Upper lobe of right lung (tissue), 1 donor: ENCODE measurements around the gene LBP. TPM values are rescaled to one million over a fixed set of nuclear protein-coding genes. Genes with fewer than 3 reads are reported as not detected.
A peak's percentile ranks its signal among the peaks of the same experiment; 100 is the strongest.

Source experiments
- ATAC-seq: fragments of 200-7000 bp; cut with Tn5 transposase; one replicate; pipeline ENCODE4 v1.9.1; 2020; ENCODE audit warnings: mild to moderate bottlenecking, moderate library complexity
- DNase-seq: peaks from one replicate; pipeline ENCODE4 v3.0.0-alpha.2; 2020
- H3K27ac ChIP-seq: fragments of 200-600 bp; one replicate; pipeline ENCODE4 v1.8.0; 2022
- H3K27me3 ChIP-seq: fragments of 200-600 bp; one replicate; pipeline ENCODE4 v1.8.0; 2022; ENCODE audit warnings: mild to moderate bottlenecking
- H3K36me3 ChIP-seq: fragments of 200-600 bp; one replicate; pipeline ENCODE4 v1.8.0; 2022
- H3K4me1 ChIP-seq: fragments of 200-600 bp; one replicate; pipeline ENCODE4 v1.8.0; 2022
- H3K4me3 ChIP-seq: fragments of 200-600 bp; one replicate; pipeline ENCODE4 v1.8.0; 2022; ENCODE audit warnings: mild to moderate bottlenecking
- H3K9me3 ChIP-seq: fragments of 200-600 bp; one replicate; pipeline ENCODE4 v1.8.0; 2022
- intact Hi-C: fragments of 100-400 bp; cut with DNase I; formaldehyde crosslinking; loops from one replicate; pipeline ENCODE4 v1.11.0; 2022
- total RNA-seq: library from RNA; stranded (reverse); fragmentation: NEBNext Ultra II Directional; extraction: Animal tissue kit (Norgen Biotek cat#: 25700); gene quantifications from one replicate; pipeline ENCODE4 v1.2.1, GENCODE V29; 2021
- TF ChIP-seq, protein P1 (sequence below): fragments of 200-600 bp; IDR thresholded peaks from one replicate; pipeline ENCODE4 v1.8.0; 2022; ENCODE audit warnings: antibody characterized with exemption
- donor health status: DM: no; HTN: yes; CAD: no; lungs with severe emphysema.

The LBP gene
- total RNA-seq, 1 donor from 2014 or later: 0.26 TPM

DNA sequence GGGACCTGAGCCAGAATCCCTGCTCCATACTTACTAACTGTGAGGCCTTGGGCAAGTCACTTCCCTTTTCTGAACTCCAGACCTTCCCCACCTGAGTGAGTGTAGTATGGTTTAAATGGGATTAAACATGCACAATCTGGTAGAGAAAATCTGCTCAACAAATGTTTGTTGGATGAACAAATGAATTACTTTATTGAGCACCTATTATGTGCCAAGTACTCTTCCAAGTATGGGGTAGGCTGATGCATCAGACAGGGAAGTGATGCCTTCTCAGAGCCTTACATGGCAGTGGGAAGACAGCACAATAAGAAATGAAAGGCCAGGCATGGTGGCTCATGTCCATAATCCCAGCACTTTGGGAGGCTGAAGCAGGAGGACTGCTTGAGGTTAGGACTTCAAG, 15.0 kb upstream of the LBP start:
- H3K27me3 ChIP-seq: no peaks in the 10 kb centered on the region
- no peaks in the 10 kb centered on the region for H3K9me3 ChIP-seq
- ATAC-seq (no peak), DNase-seq (no peak)
- TF ChIP-seq, protein P1, sequence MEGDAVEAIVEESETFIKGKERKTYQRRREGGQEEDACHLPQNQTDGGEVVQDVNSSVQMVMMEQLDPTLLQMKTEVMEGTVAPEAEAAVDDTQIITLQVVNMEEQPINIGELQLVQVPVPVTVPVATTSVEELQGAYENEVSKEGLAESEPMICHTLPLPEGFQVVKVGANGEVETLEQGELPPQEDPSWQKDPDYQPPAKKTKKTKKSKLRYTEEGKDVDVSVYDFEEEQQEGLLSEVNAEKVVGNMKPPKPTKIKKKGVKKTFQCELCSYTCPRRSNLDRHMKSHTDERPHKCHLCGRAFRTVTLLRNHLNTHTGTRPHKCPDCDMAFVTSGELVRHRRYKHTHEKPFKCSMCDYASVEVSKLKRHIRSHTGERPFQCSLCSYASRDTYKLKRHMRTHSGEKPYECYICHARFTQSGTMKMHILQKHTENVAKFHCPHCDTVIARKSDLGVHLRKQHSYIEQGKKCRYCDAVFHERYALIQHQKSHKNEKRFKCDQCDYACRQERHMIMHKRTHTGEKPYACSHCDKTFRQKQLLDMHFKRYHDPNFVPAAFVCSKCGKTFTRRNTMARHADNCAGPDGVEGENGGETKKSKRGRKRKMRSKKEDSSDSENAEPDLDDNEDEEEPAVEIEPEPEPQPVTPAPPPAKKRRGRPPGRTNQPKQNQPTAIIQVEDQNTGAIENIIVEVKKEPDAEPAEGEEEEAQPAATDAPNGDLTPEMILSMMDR: no peak
- intact Hi-C loops: no loop called here
- H3K4me1 ChIP-seq: no peaks in the 10 kb centered on the region
- H3K4me3 ChIP-seq: no peak overlapping the region
- H3K27ac ChIP-seq: no peak overlapping the region
- H3K36me3 ChIP-seq: no peaks in the 10 kb centered on the region

DNA sequence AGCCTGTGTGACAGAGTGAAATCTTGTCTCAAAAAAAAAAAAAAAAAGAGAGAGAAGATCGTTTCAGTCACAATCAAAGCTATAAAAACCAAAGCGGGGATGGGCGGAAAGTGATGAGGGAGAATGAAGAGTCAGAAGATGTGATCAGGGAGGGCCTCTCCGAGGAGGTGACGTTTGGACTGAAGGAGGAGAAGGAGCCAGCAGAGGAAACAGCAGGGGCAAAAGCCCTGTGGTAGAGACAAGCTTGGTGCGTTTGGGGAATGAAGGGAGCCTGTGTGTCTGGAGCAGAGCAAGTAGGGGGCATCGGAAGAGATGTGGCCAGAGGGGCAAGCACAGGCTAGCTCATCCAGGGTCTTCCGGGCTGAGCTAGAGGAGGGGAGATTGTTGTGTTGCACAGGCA, 14.5 kb upstream of the LBP start:
- intact Hi-C loops: no loop called here
- TF ChIP-seq, protein P1: no peak
- no peaks in the 10 kb centered on the region for H3K36me3 ChIP-seq
- no peak for ATAC-seq
- no peak overlapping the region for H3K4me3 ChIP-seq
- H3K27me3 ChIP-seq: no peaks in the 10 kb centered on the region
- H3K4me1 ChIP-seq: no peaks in the 10 kb centered on the region
- no peak for DNase-seq
- no peak overlapping the region for H3K27ac ChIP-seq
- no peaks in the 10 kb centered on the region for H3K9me3 ChIP-seq

DNA sequence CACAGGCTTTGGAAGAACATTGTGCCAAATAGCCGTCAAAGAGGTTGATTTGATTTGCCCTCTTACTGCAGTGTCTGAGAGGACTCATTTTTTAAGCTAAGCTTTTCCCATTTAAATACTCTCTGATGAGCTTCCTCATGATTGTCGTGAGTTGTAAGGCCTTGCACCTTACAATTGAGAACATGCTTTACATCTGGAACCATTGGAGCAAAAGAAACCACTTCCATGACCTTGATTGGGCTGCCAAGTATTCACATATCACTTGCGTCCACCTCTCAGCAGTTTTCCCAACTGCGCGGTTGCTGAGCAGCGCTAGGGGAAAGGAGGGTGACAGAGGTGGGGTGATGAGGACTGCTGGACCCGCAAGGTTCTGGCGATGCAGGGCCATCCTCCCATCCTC, 12.3 kb upstream of the LBP start:
- ATAC-seq (no peak), DNase-seq (no peak)
- Histone ChIP-seq H3K27me3 (no peaks in the 10 kb centered on the region), H3K36me3 (no peaks in the 10 kb centered on the region), H3K4me3 (no peak overlapping the region), H3K9me3 (no peaks in the 10 kb centered on the region), H3K4me1 (no peaks in the 10 kb centered on the region), H3K27ac (no peak overlapping the region)
- intact Hi-C loops: no loop called here
- TF ChIP-seq, protein P1: no peak

DNA sequence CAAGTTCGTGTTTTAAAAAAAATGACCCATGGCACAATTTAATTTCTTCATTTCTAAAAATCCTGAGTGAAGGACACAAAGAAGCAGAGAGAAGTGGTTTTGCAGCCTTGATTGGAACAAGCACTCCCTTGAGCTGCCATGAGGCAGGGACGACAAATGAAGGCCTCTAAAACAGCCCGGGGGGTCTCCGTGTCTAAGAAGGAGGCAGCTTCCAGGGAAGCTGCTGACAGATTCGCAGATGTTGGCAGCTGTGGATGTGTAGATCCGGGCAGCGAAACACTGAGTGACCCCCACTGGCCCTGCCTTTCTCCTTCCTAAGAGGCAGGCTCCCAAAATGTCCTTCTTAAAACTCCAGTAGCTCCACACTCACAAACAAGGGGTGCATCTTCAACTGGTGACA, 9.6 kb upstream of the LBP start:
- ATAC-seq (no peak), DNase-seq (no peak)
- no peak overlapping the region for H3K27ac ChIP-seq
- no peaks in the 10 kb centered on the region for H3K27me3 ChIP-seq
- intact Hi-C loops: no loop called here
- no peaks in the 10 kb centered on the region for H3K36me3 ChIP-seq
- no peaks in the 10 kb centered on the region for H3K4me1 ChIP-seq
- H3K4me3 ChIP-seq: no peak overlapping the region
- H3K9me3 ChIP-seq: no peaks in the 10 kb centered on the region
- TF ChIP-seq, protein P1: no peak

DNA sequence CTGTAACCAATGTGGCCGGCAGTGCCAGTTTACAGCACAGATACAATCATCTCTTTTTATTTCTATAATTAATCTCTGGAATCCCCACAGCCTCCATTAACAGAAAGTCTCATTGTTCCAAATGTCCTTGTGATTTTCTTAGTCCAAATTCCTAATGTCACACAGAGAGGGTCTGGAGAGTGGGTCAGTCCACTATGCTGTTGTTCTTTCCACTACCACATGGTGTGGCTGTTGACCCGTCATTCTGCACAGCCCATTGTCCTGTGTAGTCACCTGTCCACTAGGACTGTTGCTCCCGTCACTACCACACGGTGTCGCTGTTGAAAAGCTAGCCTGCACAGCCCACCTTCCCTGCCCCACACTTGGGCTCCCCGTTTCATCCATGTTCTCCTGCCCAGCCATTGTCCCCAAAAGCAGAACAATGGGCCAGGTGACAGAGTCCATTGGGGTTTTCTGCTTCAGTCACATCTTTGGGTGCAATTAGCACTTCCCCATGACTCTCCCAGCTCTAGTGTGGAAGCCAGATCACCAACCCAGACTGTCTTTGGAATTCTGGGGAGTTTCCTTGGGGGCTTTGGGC, 8.6 kb upstream of the LBP start:
- TF ChIP-seq, protein P1: peak; percentile 30
- no peak overlapping the region for H3K4me3 ChIP-seq
- H3K27ac ChIP-seq: no peak overlapping the region
- no peaks in the 10 kb centered on the region for H3K36me3 ChIP-seq
- no peaks in the 10 kb centered on the region for H3K9me3 ChIP-seq
- intact Hi-C loops: no loop called here
- no peaks in the 10 kb centered on the region for H3K4me1 ChIP-seq
- DNase-seq (no peak), ATAC-seq (peak; percentile 66)
- H3K27me3 ChIP-seq: no peaks in the 10 kb centered on the region
